Mesendoderm (in vitro differentiated cells): Measurements from ENCODE around the gene FBRSL1.

Experiments used
- DNase-seq: peaks from one replicate; pipeline ENCODE4 v3.0.0; 2013
- H2AK5ac ChIP-seq: 2 replicates; pipeline ENCODE4 v1.6.1; 2013; ENCODE audit warnings: low read length, inconsistent platforms
- H2BK120ac ChIP-seq: 2 replicates; pipeline ENCODE4 v1.6.1; 2013; ENCODE audit warnings: low read depth, mild to moderate bottlenecking, low read length, moderate library complexity, mixed read lengths
- H2BK15ac ChIP-seq: replicated peaks from 2 replicates; pipeline ENCODE4 v1.6.1; 2013; ENCODE audit warnings: low read depth, mild to moderate bottlenecking, moderate library complexity
- H2BK5ac ChIP-seq: 2 replicates; pipeline ENCODE4 v1.6.1; 2013; ENCODE audit warnings: low read length, inconsistent platforms
- H3K18ac ChIP-seq: 2 replicates; pipeline ENCODE4 v1.6.1; 2013; ENCODE audit warnings: mild to moderate bottlenecking, low read length, mixed read lengths
- H3K23ac ChIP-seq: one replicate; pipeline ENCODE4 v1.6.1; 2013; ENCODE audit warnings: low read length
- H3K27ac ChIP-seq: 2 replicates; pipeline ENCODE4 v1.5.1; 2013; ENCODE audit warnings: low read depth, mild to moderate bottlenecking, inconsistent platforms, low read length, moderate library complexity
- H3K27me3 ChIP-seq: 2 replicates; pipeline ENCODE4 v1.6.1; 2013; ENCODE audit warnings: low read length, control low read depth, mild to moderate bottlenecking, inconsistent platforms; ENCODE audit not compliant: insufficient read depth, poor library complexity
- H3K36me3 ChIP-seq: 2 replicates; pipeline ENCODE4 v1.6.1; 2013; ENCODE audit warnings: low read length, inconsistent platforms; ENCODE audit not compliant: control insufficient read depth, insufficient read depth
- H3K4ac ChIP-seq: one replicate; pipeline ENCODE4 v1.6.1; 2013; ENCODE audit warnings: low read depth, mild to moderate bottlenecking, low read length, moderate library complexity
- H3K4me1 ChIP-seq: 2 replicates; pipeline ENCODE4 v1.6.1; 2013; ENCODE audit warnings: low read depth, low read length, inconsistent platforms; ENCODE audit not compliant: control insufficient read depth
- H3K4me2 ChIP-seq: 2 replicates; pipeline ENCODE4 v1.6.1; 2013; ENCODE audit warnings: low read length
- H3K4me3 ChIP-seq: 2 replicates; pipeline ENCODE4 v1.5.1; 2013; ENCODE audit warnings: mild to moderate bottlenecking, low read length
- H3K56ac ChIP-seq: one replicate; pipeline ENCODE4 v1.6.1; 2013; ENCODE audit warnings: low read length
- H3K79me1 ChIP-seq: 2 replicates; pipeline ENCODE4 v1.6.1; 2013; ENCODE audit warnings: low read length, inconsistent platforms
- H3K79me2 ChIP-seq: 2 replicates; pipeline ENCODE4 v1.6.1; 2013; ENCODE audit warnings: mild to moderate bottlenecking, low read length; ENCODE audit not compliant: control insufficient read depth, insufficient read depth
- H3K9ac ChIP-seq: 2 replicates; pipeline ENCODE4 v1.6.1; 2013; ENCODE audit warnings: low read length, inconsistent platforms
- H4K5ac ChIP-seq: one replicate; pipeline ENCODE4 v1.6.1; 2013; ENCODE audit warnings: low read length
- H4K8ac ChIP-seq: one replicate; pipeline ENCODE4 v1.6.1; 2013; ENCODE audit warnings: low read depth, mild to moderate bottlenecking, control low read depth, low read length, moderate library complexity
- WGBS: extraction: QIAGEN DNeasy Blood & Tissue Kit; methylation state at CpG from one replicate; pipeline ENCODE4 v1.1.7; 2013; ENCODE audit warnings: low lambda C conversion rate, missing lambda C conversion rate; ENCODE audit not compliant: insufficient coverage; ENCODE audit errors: extremely low coverage; 5-methylcytosine and 5-hydroxymethylcytosine counted together

The FBRSL1 gene

DNA sequence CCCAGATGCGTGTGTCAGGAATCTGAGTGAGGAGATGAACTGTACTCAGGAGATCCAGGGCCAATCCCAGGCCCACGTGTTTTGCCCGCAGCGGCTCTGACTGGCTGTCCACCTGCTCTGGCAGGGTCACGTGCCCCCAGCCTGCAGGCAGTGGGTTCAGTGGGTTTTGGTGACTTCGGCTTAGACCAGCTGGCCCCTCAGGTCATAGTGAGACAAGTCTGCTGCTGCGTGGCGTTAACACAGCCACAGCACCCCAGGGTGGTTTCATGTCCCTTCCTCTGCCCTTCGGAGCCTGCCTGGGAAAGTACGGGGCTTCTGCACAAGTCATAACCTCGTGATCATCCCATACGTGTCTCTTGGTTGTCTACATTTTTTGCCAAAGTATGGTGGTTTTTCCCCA, 2.6 kb downstream of the FBRSL1 start:
- Histone ChIP-seq H2BK15ac (no peak overlapping the region), H3K4me2 (no peak overlapping the region), H3K18ac (no peak overlapping the region), H3K27me3 (peaks cover 3% of the 10 kb centered on the region), H4K8ac (no peak overlapping the region), H2BK120ac (no peak overlapping the region), H2BK5ac (no peak overlapping the region), H3K79me1 (peaks cover 33% of the 10 kb centered on the region), H3K4me3 (no peak overlapping the region), H3K27ac (no peak overlapping the region), H3K56ac (no peak overlapping the region), H3K4ac (no peak overlapping the region), H2AK5ac (no peak overlapping the region), H3K9ac (no peak overlapping the region), H3K36me3 (no peaks in the 10 kb centered on the region), H3K4me1 (peaks cover 2% of the 10 kb centered on the region), H4K5ac (no peak overlapping the region), H3K23ac (no peak overlapping the region), H3K79me2 (peaks cover 42% of the 10 kb centered on the region)
- WGBS, result no CpG with 5 or more reads among the region's 12 CpGs
- DNase-seq, result no peak

DNA sequence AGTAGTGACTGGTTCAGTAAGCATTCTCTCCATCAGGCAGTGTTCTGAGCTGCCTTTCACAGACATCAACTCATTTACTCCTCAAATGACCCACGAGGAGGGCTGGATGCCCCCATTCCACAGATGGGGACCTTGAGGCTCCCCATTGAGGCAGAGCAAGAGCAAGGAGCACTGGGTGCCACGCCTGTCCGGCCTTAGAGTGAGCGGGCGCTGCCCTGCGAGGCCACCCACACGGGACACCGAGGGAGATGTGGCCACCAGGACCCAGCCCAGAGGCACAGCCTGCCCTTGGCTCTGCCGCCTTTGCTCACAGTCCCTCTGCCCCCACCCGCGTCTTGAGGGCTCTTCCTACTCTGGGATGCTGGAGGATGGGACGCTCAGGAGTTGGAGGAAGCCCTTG, 3.0 kb downstream of the FBRSL1 start:
- no peak overlapping the region for H3K4me2 ChIP-seq
- peaks cover 45% of the 10 kb centered on the region for H3K79me2 ChIP-seq
- peaks cover 2% of the 10 kb centered on the region for H3K4me1 ChIP-seq
- H2BK5ac ChIP-seq, result no peak overlapping the region
- H3K4ac ChIP-seq, result no peak overlapping the region
- H3K56ac ChIP-seq, result no peak overlapping the region
- no peak overlapping the region for H3K18ac ChIP-seq
- no peak overlapping the region for H4K5ac ChIP-seq
- H2BK15ac ChIP-seq, result no peak overlapping the region
- H3K27me3 ChIP-seq, result peaks cover 3% of the 10 kb centered on the region
- no CpG with 5 or more reads among the region's 12 CpGs for WGBS
- H3K79me1 ChIP-seq, result peaks cover 33% of the 10 kb centered on the region
- H3K36me3 ChIP-seq, result no peaks in the 10 kb centered on the region
- H2BK120ac ChIP-seq, result no peak overlapping the region
- H3K4me3 ChIP-seq, result no peak overlapping the region
- H3K23ac ChIP-seq, result no peak overlapping the region
- no peak for DNase-seq
- H4K8ac ChIP-seq, result no peak overlapping the region
- no peak overlapping the region for H3K9ac ChIP-seq
- H2AK5ac ChIP-seq, result no peak overlapping the region
- no peak overlapping the region for H3K27ac ChIP-seq

DNA sequence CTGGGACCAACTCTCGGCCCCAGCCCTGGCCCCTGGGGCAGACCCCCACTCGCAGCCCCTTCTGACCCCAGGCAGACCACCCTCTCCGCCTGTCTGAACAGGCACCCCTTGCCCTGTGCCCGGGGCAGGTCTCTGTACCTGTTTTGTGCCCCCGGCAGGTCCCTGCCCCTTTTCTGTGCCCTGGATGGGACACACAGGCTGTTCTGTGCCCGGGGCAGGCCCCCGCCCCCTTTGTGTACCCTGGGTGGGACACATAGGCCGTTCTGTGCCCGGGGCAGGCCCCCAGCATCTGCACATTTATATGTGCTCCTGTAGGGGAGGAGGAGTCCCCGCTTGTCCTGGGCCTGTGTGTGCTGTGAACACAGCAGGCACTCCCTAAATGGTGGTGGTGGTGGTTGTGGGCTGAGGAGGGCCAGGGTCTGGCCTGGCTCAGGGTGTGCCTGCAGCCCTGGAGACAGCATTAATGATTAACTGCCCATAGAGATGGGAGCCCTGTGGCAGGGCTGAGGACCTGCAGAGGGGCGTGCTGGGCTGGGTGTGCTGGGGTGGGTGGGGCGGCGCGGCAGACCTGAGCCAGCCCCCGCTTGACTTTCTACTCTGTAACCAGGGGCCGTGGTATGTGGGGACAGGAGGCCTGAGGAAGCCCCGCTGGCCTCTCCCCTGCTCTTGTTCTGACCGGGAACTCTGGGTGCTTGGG, 3.7 kb downstream of the FBRSL1 start:
- DNase-seq, result no peak
- peaks cover 2% of the 10 kb centered on the region for H3K4me1 ChIP-seq
- H2BK5ac ChIP-seq, result no peak overlapping the region
- H2BK15ac ChIP-seq, result no peak overlapping the region
- H3K27ac ChIP-seq, result no peak overlapping the region
- no peak overlapping the region for H2AK5ac ChIP-seq
- H3K79me2 ChIP-seq, result peaks cover 48% of the 10 kb centered on the region
- no peak overlapping the region for H3K23ac ChIP-seq
- H4K5ac ChIP-seq, result no peak overlapping the region
- WGBS, result no CpG with 5 or more reads among the region's 18 CpGs
- H3K79me1 ChIP-seq, result peaks cover 33% of the 10 kb centered on the region
- no peak overlapping the region for H3K4ac ChIP-seq
- H4K8ac ChIP-seq, result no peak overlapping the region
- H3K9ac ChIP-seq, result no peak overlapping the region
- no peak overlapping the region for H3K4me3 ChIP-seq
- H2BK120ac ChIP-seq, result no peak overlapping the region
- no peak overlapping the region for H3K56ac ChIP-seq
- H3K27me3 ChIP-seq, result no peaks in the 10 kb centered on the region
- H3K36me3 ChIP-seq, result no peaks in the 10 kb centered on the region
- no peak overlapping the region for H3K18ac ChIP-seq
- H3K4me2 ChIP-seq, result no peak overlapping the region

DNA sequence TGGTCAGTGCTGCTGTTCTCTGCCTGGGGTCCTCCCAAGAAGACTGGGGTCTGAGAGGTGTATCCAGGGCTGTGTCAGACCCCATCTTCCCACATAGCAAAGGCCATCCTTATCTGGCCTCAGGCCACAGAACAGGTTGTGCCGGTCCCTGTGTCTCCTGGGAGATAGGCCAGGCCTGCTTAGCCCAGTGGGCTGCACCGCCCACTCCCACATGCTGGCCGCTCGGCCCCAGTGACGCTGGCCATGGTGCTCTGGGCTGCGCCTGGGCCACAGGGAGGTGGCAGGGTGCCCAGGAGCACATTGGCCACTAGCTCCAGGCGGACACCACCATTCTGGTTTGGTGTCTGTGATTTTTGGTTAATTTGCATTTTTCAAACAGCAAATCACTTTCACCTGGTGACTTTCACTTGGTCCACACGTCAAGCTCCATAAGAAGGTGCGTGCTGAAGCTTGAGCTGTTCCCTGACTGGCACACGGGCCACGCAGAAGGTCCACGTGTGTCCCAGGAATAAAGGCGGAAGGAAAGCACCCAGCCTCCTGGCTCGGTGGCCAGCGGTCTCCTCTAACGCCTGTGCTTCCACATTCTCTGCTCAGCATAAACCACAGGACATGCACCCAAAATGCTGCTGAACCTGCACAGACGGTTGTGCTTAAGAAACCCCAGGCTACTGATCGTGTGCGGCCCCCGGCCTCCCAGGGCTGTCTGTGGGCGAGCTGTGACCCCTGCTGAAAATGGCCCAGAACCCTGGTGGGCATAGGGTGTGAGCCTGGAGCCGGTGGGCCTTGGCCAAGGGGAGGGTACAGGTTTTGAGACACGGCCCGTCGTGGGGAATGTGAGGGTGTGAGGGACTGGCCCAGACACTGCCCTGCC, 4.6 kb downstream of the FBRSL1 start:
- peaks cover 33% of the 10 kb centered on the region for H3K79me1 ChIP-seq
- H2AK5ac ChIP-seq, result no peak overlapping the region
- no peak overlapping the region for H2BK15ac ChIP-seq
- no peak overlapping the region for H3K18ac ChIP-seq
- no peak overlapping the region for H4K8ac ChIP-seq
- no peak overlapping the region for H3K9ac ChIP-seq
- no CpG with 5 or more reads among the region's 25 CpGs for WGBS
- peaks cover 2% of the 10 kb centered on the region for H3K4me1 ChIP-seq
- no peak overlapping the region for H3K56ac ChIP-seq
- DNase-seq, result no peak
- no peak overlapping the region for H3K4me3 ChIP-seq
- H3K27me3 ChIP-seq, result no peaks in the 10 kb centered on the region
- H3K27ac ChIP-seq, result no peak overlapping the region
- H3K79me2 ChIP-seq, result peaks cover 51% of the 10 kb centered on the region
- H2BK120ac ChIP-seq, result no peak overlapping the region
- no peak overlapping the region for H3K23ac ChIP-seq
- H3K4ac ChIP-seq, result no peak overlapping the region
- H2BK5ac ChIP-seq, result no peak overlapping the region
- no peak overlapping the region for H4K5ac ChIP-seq
- H3K4me2 ChIP-seq, result no peak overlapping the region
- no peaks in the 10 kb centered on the region for H3K36me3 ChIP-seq

DNA sequence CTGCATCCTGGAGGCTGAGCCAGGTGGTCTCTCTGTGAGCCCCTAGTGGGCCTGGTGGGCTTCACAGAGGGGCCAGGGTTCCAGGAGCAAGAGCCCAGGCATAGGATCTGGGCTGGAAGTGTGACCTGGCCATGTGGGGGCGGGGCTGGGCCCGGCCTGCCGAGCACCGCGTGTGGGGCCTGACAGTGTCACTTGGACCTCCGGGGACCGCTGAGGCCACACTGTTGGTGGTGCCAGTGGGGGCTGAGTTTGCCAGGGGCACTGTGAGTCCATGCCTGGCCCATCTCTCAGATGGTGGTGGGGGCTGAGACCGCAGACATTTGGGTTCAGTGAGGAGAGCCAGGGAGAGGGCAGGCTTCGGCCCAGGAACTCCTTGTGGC, 5.2 kb downstream of the FBRSL1 start:
- peaks cover 2% of the 10 kb centered on the region for H3K4me1 ChIP-seq
- WGBS, result no CpG with 5 or more reads among the region's 9 CpGs

More for the DNA sequence above, 5.2 kb downstream of the FBRSL1 start:
- H3K79me1 ChIP-seq, result peaks cover 34% of the 10 kb centered on the region
- H4K8ac ChIP-seq, result no peak overlapping the region
- peaks cover 56% of the 10 kb centered on the region for H3K79me2 ChIP-seq
- no peak overlapping the region for H3K4me3 ChIP-seq
- H3K18ac ChIP-seq, result no peak overlapping the region
- no peaks in the 10 kb centered on the region for H3K36me3 ChIP-seq
- H3K9ac ChIP-seq, result no peak overlapping the region
- no peak overlapping the region for H3K4me2 ChIP-seq
- no peak overlapping the region for H3K56ac ChIP-seq
- H2AK5ac ChIP-seq, result no peak overlapping the region
- no peak overlapping the region for H2BK5ac ChIP-seq
- H3K27me3 ChIP-seq, result no peaks in the 10 kb centered on the region
- no peak overlapping the region for H2BK120ac ChIP-seq
- DNase-seq, result no peak
- no peak overlapping the region for H3K4ac ChIP-seq
- H3K27ac ChIP-seq, result no peak overlapping the region
- H3K23ac ChIP-seq, result no peak overlapping the region
- no peak overlapping the region for H2BK15ac ChIP-seq
- H4K5ac ChIP-seq, result no peak overlapping the region
